ENCODE results near the gene CLK4. TPM values are rescaled to one million over a fixed set of nuclear protein-coding genes. Genes with fewer than 3 reads are reported as not detected.

The CLK4 gene
- total RNA-seq, 3 donors from 2014 or later, result 21.8 to 32.8 (median 28.5) TPM

DNA sequence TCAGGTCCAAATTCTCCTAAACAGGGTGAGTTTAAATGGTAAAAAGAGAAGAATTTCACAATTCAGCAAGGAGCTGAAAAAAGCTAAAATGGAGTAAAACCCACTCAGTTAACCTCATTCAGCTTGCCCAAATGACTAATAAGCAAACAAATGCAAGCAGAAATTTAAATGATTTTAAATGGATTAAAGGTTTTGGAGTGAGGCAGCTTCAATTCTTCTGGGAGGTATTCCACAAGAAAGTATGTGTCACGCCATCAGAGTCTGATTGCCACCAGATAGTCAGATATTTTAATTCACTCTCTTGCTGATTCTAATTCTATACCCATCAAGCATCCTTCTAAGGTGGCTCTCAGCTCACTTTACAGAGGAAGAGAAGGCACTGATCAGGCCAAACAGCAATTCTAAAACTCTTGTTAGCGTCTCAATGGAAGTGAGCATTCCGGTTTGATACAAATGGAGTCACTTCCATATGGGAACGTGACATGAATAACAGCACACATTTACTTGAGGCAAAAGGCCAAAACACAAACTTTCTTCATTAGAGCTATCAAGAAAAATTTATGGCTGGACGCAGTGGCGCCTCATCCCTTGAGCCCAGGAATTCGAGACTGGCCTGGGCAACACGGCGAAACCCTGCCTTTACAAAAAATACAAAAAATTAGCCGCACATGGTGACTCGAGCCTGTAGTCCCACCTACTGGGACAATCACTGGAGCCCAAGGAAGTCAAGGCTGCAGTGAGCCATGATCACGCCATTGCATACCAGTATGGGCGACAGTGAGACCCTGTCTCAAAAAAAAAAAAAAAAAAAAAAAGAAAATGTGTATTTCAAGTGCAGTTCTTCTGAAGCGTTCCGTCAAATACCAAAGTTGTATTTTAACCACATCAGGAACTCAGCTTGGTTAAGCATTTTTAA is 2.0 kb downstream of the CLK4 start:
- peaks cover 15% of the 10 kb centered on the region for H3K4me1 ChIP-seq (ENCODE audit: low read depth)
- H3K4me3 ChIP-seq, result no peak overlapping the region
- DNase-seq, result no peak
- intact Hi-C loops (cut with DNase I, micrococcal nuclease), result no loop called here
- ATAC-seq, result no peak
- no peaks in the 10 kb centered on the region for H3K36me3 ChIP-seq (ENCODE audit: low read depth)
- H3K9me3 ChIP-seq, result no peaks in the 10 kb centered on the region
- TF ChIP-seq CTCF (IDR thresholded peaks at IDR 0.05), result no peak

- intact Hi-C loops (cut with DNase I, micrococcal nuclease), result no loop called here
- TF ChIP-seq CTCF (IDR thresholded peaks at IDR 0.05), result no peak
- H3K9me3 ChIP-seq, result no peaks in the 10 kb centered on the region
- no peaks in the 10 kb centered on the region for H3K36me3 ChIP-seq (ENCODE audit: low read depth)
- DNase-seq (no peak), ATAC-seq (no peak)
- H3K4me3 ChIP-seq, result no peak overlapping the region
- peaks cover 15% of the 10 kb centered on the region for H3K4me1 ChIP-seq (ENCODE audit: low read depth)
Observed at GRCh38 chr5:178622679-178623247, 4.1 kb downstream of the CLK4 start.

DNA sequence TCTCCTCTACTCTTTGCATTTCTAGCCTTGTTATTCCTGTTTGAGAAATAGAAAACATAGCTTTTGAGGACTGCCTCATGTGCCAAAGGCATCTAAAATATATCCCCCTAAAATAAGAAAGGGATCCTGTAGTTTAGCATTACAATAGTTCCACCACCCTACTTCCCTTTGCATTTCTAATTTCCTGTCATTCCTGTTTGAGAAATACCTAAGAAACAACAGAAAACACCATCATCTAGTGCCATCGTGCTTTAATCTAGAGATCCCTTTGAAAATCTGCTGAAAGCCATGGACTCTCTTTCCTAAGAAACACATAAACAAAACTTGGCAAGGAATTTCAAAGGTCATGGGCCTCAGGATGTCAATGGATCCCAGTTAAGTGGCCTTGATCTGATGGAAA is 7.5 kb downstream of the CLK4 start:
- Histone ChIP-seq H3K4me1 (ENCODE audit: low read depth) (peaks cover 7% of the 10 kb centered on the region), H3K36me3 (ENCODE audit: low read depth) (no peaks in the 10 kb centered on the region), H3K9me3 (no peaks in the 10 kb centered on the region), H3K4me3 (no peak overlapping the region)
- intact Hi-C loops (cut with DNase I, micrococcal nuclease), result no loop called here
- TF ChIP-seq CTCF (IDR thresholded peaks at IDR 0.05), result no peak
- no peak for ATAC-seq
- DNase-seq, result no peak

- intact Hi-C loops (cut with DNase I, micrococcal nuclease), result no loop called here
- Histone ChIP-seq H3K9me3 (no peaks in the 10 kb centered on the region), H3K4me1 (ENCODE audit: low read depth) (no peaks in the 10 kb centered on the region), H3K36me3 (ENCODE audit: low read depth) (peaks cover 16% of the 10 kb centered on the region), H3K4me3 (no peak overlapping the region)
- no peak for ATAC-seq
- TF ChIP-seq CTCF (IDR thresholded peaks at IDR 0.05), result no peak
- no peak for DNase-seq
Observed at GRCh38 chr5:178612299-178612698, 14.6 kb downstream of the CLK4 start.

DNA sequence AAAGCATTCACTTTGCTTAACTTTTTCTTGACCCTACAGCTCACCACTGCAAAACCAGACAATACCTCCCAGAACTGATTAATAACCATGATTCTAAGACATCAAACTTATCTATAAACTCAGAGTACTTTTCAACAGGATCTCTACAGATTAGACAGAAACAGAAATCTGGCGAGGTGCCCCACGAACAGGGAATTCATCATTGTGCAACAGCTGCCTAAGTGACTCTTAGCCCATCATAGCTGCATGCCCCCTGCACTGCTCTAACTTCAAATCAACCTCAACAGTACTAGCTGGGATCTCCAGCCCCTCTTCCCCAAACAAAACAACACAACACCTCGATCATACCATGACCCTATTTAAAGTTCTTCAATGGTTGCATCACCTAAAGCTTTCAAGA is 20.6 kb downstream of the CLK4 start:
- Histone ChIP-seq H3K4me1 (ENCODE audit: low read depth) (no peaks in the 10 kb centered on the region), H3K9me3 (no peaks in the 10 kb centered on the region), H3K36me3 (ENCODE audit: low read depth) (peaks cover 16% of the 10 kb centered on the region), H3K4me3 (no peak overlapping the region)
- TF ChIP-seq CTCF (IDR thresholded peaks at IDR 0.05), result no peak
- DNase-seq (no peak), ATAC-seq (no peak)
- intact Hi-C loops (cut with DNase I, micrococcal nuclease), result no loop called here

Measured in mucosa of descending colon (tissue), 3 donors.